Liver (tissue), 9 donors: ENCODE data around the gene FARS2. TPM values are rescaled to one million over a fixed set of nuclear protein-coding genes. Genes with fewer than 3 reads are reported as not detected.

Experiments used
- DNase-seq: peaks from one replicate; pipeline ENCODE4 v3.0.0-alpha.2; 2017; ENCODE audit warnings: low spot score
- H3K27ac ChIP-seq, 2 donors: one replicate each; pipeline ENCODE4 v1.7.0; 2013; ENCODE audit warnings: inconsistent platforms in 2 of 2, low read length in 2 of 2, control low read depth in 1 of 2, low read depth in 1 of 2, mild to moderate bottlenecking in 1 of 2
- H3K27me3 ChIP-seq, 4 donors: one replicate each; pipeline versions ENCODE4 v1.6.1 to v1.7.0; 2013; ENCODE audit warnings: low read length in 3 of 4, inconsistent platforms in 1 of 4, mild to moderate bottlenecking in 1 of 4, moderate library complexity in 1 of 4; ENCODE audit not compliant: control insufficient read depth in 4 of 4, insufficient read depth in 4 of 4
- H3K36me3 ChIP-seq, 4 donors: one replicate each; pipeline versions ENCODE4 v1.6.1 to v1.7.0; 2013; ENCODE audit warnings: low read length in 3 of 4, mild to moderate bottlenecking in 3 of 4, low read depth in 1 of 4, moderate library complexity in 1 of 4; ENCODE audit not compliant: control insufficient read depth in 4 of 4, insufficient read depth in 3 of 4
- H3K4me1 ChIP-seq, 4 donors: one replicate each; pipeline versions ENCODE4 v1.6.1 to v1.7.0; 2013; ENCODE audit warnings: low read length in 3 of 4, mild to moderate bottlenecking in 3 of 4, moderate library complexity in 1 of 4; ENCODE audit not compliant: control insufficient read depth in 4 of 4, insufficient read depth in 4 of 4
- H3K4me3 ChIP-seq, 3 donors: one replicate each; pipeline versions ENCODE4 v1.6.1 to v1.7.0; 2013; ENCODE audit warnings: low read length in 3 of 3, control low read depth in 1 of 3, low read depth in 1 of 3, mild to moderate bottlenecking in 1 of 3
- H3K9ac ChIP-seq, 2 donors: one replicate each; pipeline ENCODE4 v1.7.0; 2013; ENCODE audit warnings: low read length in 2 of 2, mild to moderate bottlenecking in 2 of 2, moderate library complexity in 2 of 2, control low read depth in 1 of 2, low read depth in 1 of 2
- H3K9me3 ChIP-seq, 4 donors: one replicate each; pipeline versions ENCODE4 v1.6.1 to v1.7.0; 2013; ENCODE audit warnings: low read length in 3 of 4; ENCODE audit not compliant: control insufficient read depth in 4 of 4
- ATF3 ChIP-seq: IDR thresholded peaks from 2 replicates; pipeline ENCODE4 v1.6.1; 2016; ENCODE audit warnings: antibody characterized with exemption
- CTCF ChIP-seq: fragments of 150-350 bp; IDR thresholded peaks from 2 replicates; pipeline ENCODE4 v1.5.1; 2017; ENCODE audit warnings: improper control_type of control experiment, low read depth, low read length; ENCODE audit not compliant: missing input control
- FOXA1 ChIP-seq: IDR thresholded peaks from 2 replicates; pipeline ENCODE4 v1.6.1; 2016; ENCODE audit warnings: antibody characterized with exemption
- GABPA ChIP-seq, 2 donors: IDR thresholded peaks in 1 of 2; conservative IDR thresholded peaks in 1 of 2; 2 replicates each; pipeline ENCODE4 v1.6.1; 2016; ENCODE audit warnings: antibody characterized with exemption in 2 of 2, mild to moderate bottlenecking in 1 of 2, moderate library complexity in 1 of 2
- HNF4A ChIP-seq, 2 donors: conservative IDR thresholded peaks; 2 replicates each; pipeline ENCODE4 v1.6.1; 2016; ENCODE audit warnings: antibody characterized with exemption in 2 of 2, mild to moderate bottlenecking in 2 of 2
- HNF4G ChIP-seq: IDR thresholded peaks from 2 replicates; pipeline ENCODE4 v1.6.1; 2016; ENCODE audit warnings: antibody characterized with exemption
- JUND ChIP-seq, 2 donors: IDR thresholded peaks; 2 replicates each; pipeline ENCODE4 v1.6.1; 2016; ENCODE audit warnings: antibody characterized with exemption in 2 of 2
- NR2F2 ChIP-seq: IDR thresholded peaks from 2 replicates; pipeline ENCODE4 v1.6.1; 2016; ENCODE audit warnings: antibody characterized with exemption
- RAD21 ChIP-seq, 2 donors: IDR thresholded peaks; 2 replicates each; pipeline ENCODE4 v1.6.1; 2016; ENCODE audit warnings: antibody characterized with exemption in 2 of 2, mild to moderate bottlenecking in 2 of 2
- SP1 ChIP-seq: IDR thresholded peaks from 2 replicates; pipeline ENCODE4 v1.6.1; 2018; ENCODE audit warnings: antibody characterized with exemption, mild to moderate bottlenecking
- TAF1 ChIP-seq: conservative IDR thresholded peaks from 2 replicates; pipeline ENCODE4 v1.6.1; 2016; ENCODE audit warnings: antibody characterized with exemption, mild to moderate bottlenecking
- ZBTB33 ChIP-seq: IDR thresholded peaks from 2 replicates; pipeline ENCODE4 v1.6.1; 2016; ENCODE audit warnings: antibody characterized with exemption
- WGBS: extraction: QIAGEN DNeasy Blood & Tissue Kit; methylation state at CpG from one replicate; pipeline ENCODE4 v1.1.7; 2013; 5-methylcytosine and 5-hydroxymethylcytosine counted together
- polyA plus RNA-seq, 2 donors: library from polyadenylated mRNA; stranded (reverse) in 1 of 2; unstranded in 1 of 2; fragments of 200-250 nt in 1 of 2; fragments of >200 nt in 1 of 2; fragmentation: Nextera tagmentation in 1 of 2; extraction: Ambion mirVana in 1 of 2; gene quantifications; one replicate each; pipeline versions ENCODE4 v1.2.1 to v1.2.3, GENCODE V29; 2013 to 2015
- total RNA-seq, 2 donors: library from RNA; depleted of rRNA; stranded (reverse); fragments of >200 nt; gene quantifications; one replicate each; pipeline ENCODE4 v1.2.3, GENCODE V29; 2014
- donor health status: healthy.
- donor health status: healthy.
- donor health status: healthy.
- donor health status: healthy.
- donor health status: healthy.

The FARS2 gene
- total and polyA plus RNA-seq, 4 donors: 7.8 to 25.9 (median 11.2) TPM

- H3K36me3 ChIP-seq: no peaks in the 10 kb centered on the region
- no peak for DNase-seq
- peaks cover 2 to 24% (median 18%) of the 10 kb centered on the region in 4 donors for H3K4me1 ChIP-seq
- no peaks in the 10 kb centered on the region for H3K9me3 ChIP-seq
- H3K27ac ChIP-seq: peak overlapping the region; percentile 95 to 99
- peak overlapping the region; percentile 57 to 87 for H3K9ac ChIP-seq
- no peak for TF ChIP-seq TAF1
- TF ChIP-seq ATF3: no peak
- peak overlapping the region; percentile 90 to 99 (median 94) for H3K4me3 ChIP-seq
- H3K27me3 ChIP-seq: no peaks in the 10 kb centered on the region
- under 1% methylated on average over 19 of the region's 19 CpGs for WGBS
Measured at GRCh38 chr6:5261545-5262109, 314 bp downstream of the FARS2 start.

- Histone ChIP-seq H3K9ac (no peak overlapping the region), H3K4me1 (peaks cover 2 to 18% (median 8%) of the 10 kb centered on the region in 4 donors), H3K9me3 (no peaks in the 10 kb centered on the region), H3K27me3 (no peaks in the 10 kb centered on the region), H3K4me3 (no peak overlapping the region), H3K27ac (no peak overlapping the region), H3K36me3 (no peaks in the 10 kb centered on the region)
- DNase-seq: no peak
- peak in 1 of 2 donors; percentile 23 for TF ChIP-seq RAD21 (IDR thresholded peaks at IDR 0.05)
- TF ChIP-seq ATF3: no peak
- peak; percentile 26 to 86 for TF ChIP-seq HNF4A (conservative IDR thresholded peaks at IDR 0.05)
- no peak for TF ChIP-seq TAF1
- TF ChIP-seq ZBTB33: no peak
- no peak for TF ChIP-seq FOXA1
- peak; percentile 33 for TF ChIP-seq SP1
- peak; percentile 24 for TF ChIP-seq HNF4G
- no peak for TF ChIP-seq NR2F2
- no peak for TF ChIP-seq GABPA (IDR thresholded peaks at IDR 0.05 in 1 of 2, conservative IDR thresholded peaks at IDR 0.05 in 1 of 2)
- TF ChIP-seq JUND (IDR thresholded peaks at IDR 0.05): no peak
- 96% methylated on average over 2 of the region's 2 CpGs for WGBS
Measured at GRCh38 chr6:5266423-5266822, 5.1 kb downstream of the FARS2 start.

GRCh38 chr6:5270093-5270680, 8.9 kb downstream of the FARS2 start:
- no peak for DNase-seq
- TF ChIP-seq CTCF: no peak
- Histone ChIP-seq H3K9ac (no peak overlapping the region), H3K4me3 (no peak overlapping the region), H3K36me3 (no peaks in the 10 kb centered on the region), H3K9me3 (no peaks in the 10 kb centered on the region), H3K27me3 (no peaks in the 10 kb centered on the region), H3K27ac (no peak overlapping the region), H3K4me1 (peaks cover 0 to 7% (median 0%) of the 10 kb centered on the region in 4 donors)
- 69% methylated on average over 5 of the region's 5 CpGs for WGBS
